ENCODE results near the gene AP5B1.
A peak's percentile ranks its signal among the peaks of the same experiment; 100 is the strongest.

AP5B1 gene, protein sequence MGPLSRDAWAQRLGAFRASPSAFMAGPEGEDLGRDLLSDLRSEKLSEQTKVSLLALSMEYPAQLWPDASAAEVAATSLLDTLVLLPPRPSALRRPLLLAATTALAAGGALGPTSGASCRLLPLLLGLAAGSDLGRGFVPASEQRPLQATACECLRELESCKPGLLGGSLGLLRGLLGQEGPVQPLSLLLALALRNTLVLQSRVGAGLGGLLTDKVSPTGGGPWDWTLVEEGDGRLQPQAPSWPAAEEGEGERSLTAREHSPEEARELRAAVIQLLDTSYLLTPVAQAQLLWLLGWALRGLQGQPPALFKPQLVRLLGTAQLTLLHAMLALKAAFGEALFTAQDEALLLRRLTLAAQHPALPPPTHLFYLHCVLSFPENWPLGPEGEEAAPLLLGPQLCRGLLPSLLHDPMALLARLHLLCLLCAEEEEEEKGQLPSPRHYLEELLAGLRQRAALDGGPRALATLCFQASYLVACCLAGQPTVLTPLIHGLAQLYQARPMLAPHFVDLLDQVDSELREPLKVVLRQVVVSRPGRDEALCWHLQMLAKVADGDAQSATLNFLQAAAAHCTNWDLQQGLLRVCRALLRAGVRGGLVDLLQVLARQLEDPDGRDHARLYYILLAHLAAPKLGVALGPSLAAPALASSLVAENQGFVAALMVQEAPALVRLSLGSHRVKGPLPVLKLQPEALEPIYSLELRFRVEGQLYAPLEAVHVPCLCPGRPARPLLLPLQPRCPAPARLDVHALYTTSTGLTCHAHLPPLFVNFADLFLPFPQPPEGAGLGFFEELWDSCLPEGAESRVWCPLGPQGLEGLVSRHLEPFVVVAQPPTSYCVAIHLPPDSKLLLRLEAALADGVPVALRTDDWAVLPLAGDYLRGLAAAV

GRCh38 chr11:65780770-65781151, at the start of gene AP5B1:
Gene AP5B1, minus strand, starts transcription at chr11:65780976. Its CDS starts 385 bp downstream, at chr11:65780591.
- DNase-seq, result peak; percentile 36

DNA sequence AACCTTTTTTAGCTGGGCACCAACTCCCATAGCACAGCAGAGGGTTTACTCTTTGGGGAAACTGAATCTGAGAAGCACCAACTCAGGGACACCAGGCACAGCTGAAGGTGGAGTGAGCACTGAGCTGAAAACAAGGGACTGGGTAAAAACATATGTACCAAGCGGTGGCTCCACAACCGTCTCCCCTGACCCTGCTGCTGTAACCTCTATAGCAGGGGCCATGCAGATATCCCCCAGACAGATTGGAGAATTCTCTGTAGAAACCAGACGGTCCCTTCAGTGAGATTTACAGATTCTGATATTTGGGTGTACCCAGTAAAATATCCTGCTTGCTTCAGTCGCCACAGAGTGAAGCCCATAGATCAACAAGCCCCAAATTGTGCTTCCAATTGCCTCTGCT, 48.7 kb upstream of the AP5B1 start:
- no peak for DNase-seq

DNA sequence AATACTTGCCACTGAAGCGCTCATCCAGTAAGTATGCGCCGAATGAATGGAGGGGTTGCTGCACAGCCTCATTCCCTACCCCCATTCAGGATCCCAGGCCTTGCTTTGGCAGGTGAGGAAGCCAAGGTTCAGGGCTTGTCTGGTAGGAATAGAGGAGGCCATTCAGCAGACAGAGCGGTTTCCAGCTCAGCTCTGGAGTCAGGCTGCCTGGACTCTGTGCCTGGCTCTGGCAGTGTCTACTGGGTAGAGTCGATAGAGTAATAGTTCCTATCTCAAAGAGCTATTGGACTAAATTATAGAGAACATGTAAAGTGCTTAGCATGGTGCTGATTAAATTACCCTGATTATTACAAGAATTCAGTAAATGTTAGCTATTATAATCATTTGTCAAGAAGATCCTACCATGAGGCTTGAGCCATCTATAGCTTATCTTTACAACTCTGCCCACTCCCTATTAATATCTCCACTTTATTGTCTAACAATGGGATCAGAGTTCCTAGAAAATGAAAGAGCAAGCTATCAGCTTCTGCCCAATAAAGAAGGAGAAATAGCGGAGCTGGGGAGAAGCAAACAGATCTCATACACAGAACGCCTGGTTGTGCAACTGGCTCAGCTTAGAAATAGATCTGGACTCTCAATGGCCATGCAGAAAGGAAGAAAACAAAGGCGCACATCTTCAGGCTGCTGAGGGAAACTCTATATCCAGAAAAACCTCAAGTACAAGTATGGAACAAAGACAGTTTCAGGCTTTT, 46.4 kb upstream of the AP5B1 start:
- no peak for DNase-seq

DNA sequence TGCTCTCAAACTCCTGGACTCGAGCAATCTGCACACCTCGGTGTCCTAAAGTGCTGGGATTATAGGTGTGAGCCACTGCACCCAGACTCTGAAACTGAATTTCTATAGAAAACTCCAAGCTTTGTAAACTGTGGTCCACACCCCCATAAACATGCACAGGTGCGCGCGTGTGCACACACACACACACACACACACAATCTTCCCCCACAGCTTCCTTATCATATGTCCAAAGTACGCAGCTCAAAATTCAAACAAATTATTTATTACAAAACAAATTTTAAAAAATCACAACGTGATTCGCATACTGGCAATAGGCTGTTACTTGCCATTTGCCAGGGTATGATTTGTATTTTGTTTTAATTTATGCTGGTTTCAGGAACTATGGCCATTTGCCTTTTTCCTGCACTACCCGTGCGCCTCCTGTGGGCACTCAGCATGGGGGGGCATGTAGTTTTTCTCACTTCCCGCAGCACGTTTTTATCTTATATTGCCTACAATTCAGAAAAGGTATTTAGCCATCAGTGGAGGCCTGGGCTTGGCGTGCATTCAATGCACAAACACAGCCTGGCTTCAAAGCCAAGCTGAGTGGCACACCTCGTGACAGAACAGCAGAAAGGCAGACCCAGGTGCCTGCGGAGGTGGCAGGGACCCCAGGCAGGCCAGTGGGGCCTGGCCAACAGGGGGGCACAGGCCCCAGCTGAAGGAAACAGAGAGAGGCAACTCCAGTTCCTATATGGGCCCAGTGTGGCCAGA, 42.2 kb upstream of the AP5B1 start:
- DNase-seq, result no peak

DNA sequence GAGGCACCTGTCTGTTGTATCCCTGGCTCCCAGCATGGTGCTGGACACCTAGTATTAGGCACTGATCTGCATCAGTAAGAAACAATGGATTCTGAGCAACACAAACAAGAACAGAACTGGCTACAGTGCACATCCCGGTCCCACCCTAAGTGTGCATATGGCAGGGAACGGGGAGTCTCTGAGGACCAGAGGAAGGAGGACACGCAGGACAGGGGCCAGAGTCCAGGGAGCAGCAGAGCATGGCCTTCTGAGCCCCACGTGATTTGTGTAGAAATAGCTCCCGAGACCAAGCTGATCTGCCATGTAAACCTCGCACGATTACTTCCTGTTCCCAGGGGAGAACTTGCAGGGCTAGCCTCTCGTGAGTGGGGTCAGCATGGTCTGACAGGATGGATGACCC, 40.3 kb upstream of the AP5B1 start:
- no peak for DNase-seq

DNA sequence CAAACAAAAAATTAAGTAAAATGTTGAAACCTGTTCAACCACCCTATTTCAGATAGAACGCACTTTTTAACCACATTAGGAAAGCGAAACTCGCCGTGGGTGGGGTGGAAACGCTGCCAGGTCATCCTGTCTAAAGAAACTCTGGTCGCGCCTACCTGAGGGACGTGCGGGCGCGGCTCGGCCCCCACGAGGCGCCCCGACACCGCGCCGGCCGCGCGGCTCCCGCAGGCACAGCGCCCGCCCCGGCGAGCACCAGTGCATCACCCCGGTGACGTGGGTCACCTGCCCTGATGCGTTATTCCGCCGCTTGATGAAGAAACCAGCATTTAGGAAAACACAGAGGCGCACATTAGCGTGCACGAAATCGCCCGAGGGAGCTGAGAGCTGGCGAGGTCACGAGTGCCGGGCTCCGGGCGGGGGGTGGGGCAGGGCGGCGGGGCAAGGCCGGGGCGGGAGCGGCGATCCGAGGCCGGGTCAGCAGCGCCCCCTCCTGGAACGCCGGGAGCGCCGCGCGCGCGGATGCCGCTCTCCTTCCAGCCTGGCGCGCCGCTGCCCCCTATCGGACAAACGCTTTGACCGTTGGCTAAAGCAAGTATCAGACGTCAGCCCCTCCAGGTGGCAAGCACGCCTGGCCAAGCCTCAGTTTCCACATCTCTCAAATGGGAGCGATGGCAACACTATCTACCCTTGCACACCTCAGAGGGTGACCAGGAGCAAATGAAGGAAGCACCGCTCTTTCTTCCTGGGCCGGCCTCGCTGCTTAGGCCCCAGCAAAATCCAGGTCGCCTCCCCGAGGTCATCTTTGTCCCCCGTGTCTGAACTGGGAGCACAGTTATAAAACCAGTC, 37.3 kb upstream of the AP5B1 start:
- peak; percentile 85 for DNase-seq

DNA sequence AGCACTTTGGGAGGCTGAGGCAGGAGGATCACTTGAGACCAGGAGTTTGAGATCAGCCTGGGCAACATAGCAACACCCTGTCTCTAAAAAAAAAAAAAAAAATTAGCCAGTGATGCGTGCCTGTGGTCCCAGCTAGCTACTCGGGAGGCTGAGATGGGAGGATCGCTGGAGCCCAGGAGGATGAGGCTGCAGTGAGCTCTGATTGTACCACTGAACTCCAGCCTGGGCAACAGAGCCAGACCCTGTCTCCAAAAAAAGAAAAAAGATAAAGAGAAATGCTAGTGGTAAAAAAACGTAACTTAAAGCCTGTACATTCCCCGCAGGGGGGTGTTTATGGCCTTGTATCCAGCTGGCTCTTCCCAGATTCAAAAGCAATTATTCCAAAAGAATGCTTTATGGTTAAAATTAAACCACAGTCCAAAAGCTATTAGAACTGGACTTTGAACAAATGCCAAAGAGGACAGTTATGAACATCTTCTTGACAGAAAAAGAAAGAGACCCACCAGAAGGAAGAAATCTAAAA, 36.6 kb upstream of the AP5B1 start:
- no peak for DNase-seq

DNA sequence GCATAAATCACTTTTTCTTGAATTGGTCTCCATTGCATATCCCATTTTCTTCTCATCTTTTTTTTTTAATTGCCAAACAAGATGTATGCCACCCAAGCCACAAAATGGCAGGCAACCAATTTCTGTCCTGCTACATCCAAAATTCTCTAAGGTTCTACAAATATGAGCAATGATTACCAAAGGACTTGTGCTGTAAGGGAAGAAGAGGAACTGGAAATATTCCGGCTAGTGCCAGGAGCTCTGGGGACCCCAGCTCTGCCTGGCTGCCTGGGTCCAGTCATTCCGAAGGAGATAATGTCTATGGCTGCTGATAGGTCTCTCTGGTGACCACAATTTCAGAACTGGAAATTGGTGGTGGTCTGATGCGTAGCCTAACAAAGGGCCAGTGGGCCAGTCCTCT, 35.9 kb upstream of the AP5B1 start:
- DNase-seq, result no peak

- no peak for DNase-seq
These were observed 34.3 kb upstream of the AP5B1 start for GRCh38 chr11:65814986-65815565.

DNA sequence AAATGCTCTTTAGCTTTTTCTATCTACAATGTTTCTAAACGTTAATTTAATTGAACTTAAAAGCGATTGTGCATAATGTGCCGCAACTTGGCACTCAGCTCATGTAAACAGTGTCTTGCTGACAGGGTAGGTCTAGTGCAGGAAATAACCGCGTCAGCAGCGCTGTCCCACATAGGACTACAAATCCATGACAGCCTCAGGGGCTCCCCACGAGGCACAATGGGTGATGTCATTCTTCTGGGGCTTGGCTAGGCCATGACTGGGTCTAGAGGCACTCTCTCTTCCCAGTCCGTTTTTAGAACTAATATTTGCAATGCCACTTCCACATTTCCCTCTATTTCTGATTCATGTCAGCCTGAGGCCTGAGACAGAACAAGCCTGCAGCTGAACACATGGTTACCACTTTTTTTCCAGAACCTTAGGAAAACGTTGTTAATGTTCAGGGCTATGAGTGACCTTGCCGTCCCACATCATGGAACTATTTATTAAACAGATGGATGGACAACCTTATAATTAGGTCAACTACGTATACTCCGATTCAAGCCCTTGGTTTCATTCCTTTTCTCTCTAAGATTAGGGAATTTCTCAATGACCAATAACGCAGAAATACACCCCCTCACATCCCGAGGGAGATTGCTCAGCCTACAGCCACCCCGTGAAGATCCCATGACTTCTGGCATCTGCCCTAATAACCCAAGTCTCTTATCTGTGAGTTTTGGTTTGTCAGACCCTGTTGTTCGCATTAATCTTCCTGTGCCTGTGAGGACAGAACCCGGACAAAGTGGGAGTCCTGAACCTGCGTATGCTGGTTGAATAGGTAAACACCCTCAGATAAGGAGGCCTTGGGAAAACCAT, 33.6 kb upstream of the AP5B1 start:
- DNase-seq, result no peak

- DNase-seq, result no peak
These were observed 31.1 kb upstream of the AP5B1 start for GRCh38 chr11:65811764-65812475.

GRCh38 chr11:65810046-65810868, 29.5 kb upstream of the AP5B1 start:
- DNase-seq, result peak; percentile 18

- no peak for DNase-seq
These were observed 28.7 kb upstream of the AP5B1 start for GRCh38 chr11:65809496-65809895.

DNA sequence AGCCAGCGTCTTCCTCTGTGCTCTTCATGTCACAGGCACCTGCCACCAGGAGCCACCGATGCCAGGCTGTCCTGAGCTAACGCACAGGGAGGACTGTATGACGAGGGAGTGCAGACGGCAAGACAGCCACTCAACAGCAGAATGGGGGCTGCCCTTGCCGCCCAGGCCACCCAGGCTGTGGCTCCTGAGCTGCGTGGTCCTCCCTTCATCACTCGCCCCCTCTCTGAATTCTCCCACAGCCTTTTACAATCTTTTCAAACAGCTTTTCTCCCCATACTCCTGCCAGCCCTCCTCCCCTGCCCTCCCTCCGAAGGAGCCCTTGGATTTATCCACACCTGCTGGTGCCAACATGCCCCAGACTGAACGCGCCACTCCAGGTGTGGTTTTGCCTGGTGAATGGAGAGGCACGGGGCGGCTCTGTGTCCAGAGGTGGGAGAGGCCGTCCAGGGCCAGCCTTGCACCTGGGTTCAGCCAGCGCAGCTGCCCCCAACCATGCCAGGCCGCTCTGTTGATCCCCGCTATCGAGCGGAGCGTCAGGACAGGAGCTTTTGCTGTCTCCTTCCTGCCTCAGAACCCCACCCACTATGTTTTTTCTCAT, 28.1 kb upstream of the AP5B1 start:
- no peak for DNase-seq

GRCh38 chr11:65806979-65807378, 26.2 kb upstream of the AP5B1 start:
- DNase-seq, result no peak

DNA sequence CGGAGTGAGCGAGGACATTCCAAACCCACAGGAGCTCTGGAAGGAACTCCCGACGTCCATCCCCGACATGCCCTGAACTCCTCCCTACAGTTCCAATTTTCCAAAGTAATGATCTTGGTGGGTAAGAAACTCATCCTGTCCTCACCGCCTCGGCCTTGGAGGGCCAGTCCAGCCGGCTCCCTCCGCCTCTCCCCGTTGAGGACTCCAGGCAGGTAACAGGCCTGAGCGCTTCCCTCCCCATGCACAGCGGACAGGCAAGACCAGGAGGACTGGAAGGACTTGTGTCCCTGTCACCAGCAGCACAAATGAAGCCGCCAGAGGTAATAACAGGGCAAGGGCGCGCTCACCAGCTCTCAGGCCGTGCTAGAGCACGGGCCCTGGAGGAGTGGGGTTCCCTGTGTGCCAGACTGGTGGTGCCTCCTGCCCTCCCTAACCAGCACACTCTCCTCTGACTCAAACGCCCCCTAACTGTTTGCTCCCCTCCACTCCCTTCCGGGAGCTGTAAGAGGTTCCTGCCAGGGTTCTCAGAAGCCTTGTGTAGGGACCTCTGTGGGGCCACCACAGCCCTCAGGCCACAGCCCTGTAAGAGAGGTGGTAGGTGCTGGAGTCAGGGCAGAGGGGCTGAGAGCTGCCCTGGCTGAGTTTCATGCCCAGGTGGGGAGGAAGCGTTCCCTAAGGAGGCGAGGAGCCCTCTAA, 23.2 kb upstream of the AP5B1 start:
- no peak for DNase-seq

DNA sequence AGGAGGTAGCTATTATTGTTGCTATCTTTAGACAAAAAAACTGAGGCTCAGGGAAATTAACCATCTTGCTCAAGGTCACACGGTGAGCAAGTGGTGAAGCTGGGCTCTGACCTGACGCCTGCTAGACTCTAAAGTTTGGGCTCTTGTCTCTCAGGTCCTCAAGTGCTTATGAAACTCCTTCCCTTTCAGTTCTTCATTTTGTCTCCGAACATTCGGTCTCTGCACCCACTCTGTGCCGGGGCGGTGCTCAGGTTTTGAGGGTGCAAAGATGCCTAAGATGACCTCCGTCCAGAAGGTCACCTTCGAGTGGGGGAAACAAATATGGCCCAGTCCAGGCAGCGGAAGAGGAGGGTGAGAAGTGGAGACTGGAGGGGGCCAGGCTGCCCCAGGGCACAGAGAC, 22.1 kb upstream of the AP5B1 start:
- DNase-seq, result no peak
